B cell (primary cell): ENCODE data around the gene SLC22A31. TPM values are rescaled to one million over a fixed set of nuclear protein-coding genes. Genes with fewer than 3 reads are reported as not detected.

ENCODE experiments used
- ATAC-seq: fragments of 200-7000 bp; cut with Tn5 transposase; one replicate; pipeline ENCODE4 v1.10.0; 2021; ENCODE audit warnings: low read depth, mild to moderate bottlenecking, moderate number of reproducible peaks, moderate library complexity
- CTCF ChIA-PET: fragments of 350-600 bp; sonication (Branson Sonifier 250); formaldehyde crosslinking; loops from one replicate; lab custom pipeline; 2021; ENCODE audit warnings: antibody characterized with exemption, inconsistent platforms; lab: Charles Lee
- POLR2A ChIA-PET: fragments of 350-600 bp; sonication (Branson Sonifier 250); formaldehyde crosslinking; loops from one replicate; lab custom pipeline; 2021; ENCODE audit warnings: antibody characterized with exemption; lab: Charles Lee
- DNase-seq: peaks from one replicate; pipeline ENCODE4 v3.0.0; 2013
- H2AFZ ChIP-seq: 2 replicates; pipeline ENCODE4 v1.6.1; 2012; ENCODE audit warnings: mild to moderate bottlenecking, low read depth, low read length; ENCODE audit not compliant: insufficient read depth, poor library complexity, severe bottlenecking
- H3K27ac ChIP-seq, 2 donors: 1 replicate in 1 of 2; 2 replicates in 1 of 2; pipeline ENCODE4 v1.5.1; 2012 to 2013; ENCODE audit warnings: low read length in 2 of 2, mild to moderate bottlenecking in 2 of 2, moderate library complexity in 1 of 2
- H3K27me3 ChIP-seq, 4 experiments: fragments of 200-600 bp in 1 of 4; sonication (generic) in 1 of 4; replicated peaks in 1 of 4; 1 replicate in 2 of 4; 2 replicates in 2 of 4; pipeline versions ENCODE4 v1.6.1 to v1.7.0; 2013 to 2016; ENCODE audit warnings: low read length in 3 of 4, mild to moderate bottlenecking in 2 of 4, mixed read lengths in 1 of 4, moderate library complexity in 1 of 4; ENCODE audit not compliant: insufficient read depth in 4 of 4, control insufficient read depth in 3 of 4; ENCODE audit errors: control extremely low read depth in 1 of 4
- H3K36me3 ChIP-seq, 2 experiments: replicated peaks in 1 of 2; 1 replicate in 1 of 2; 2 replicates in 1 of 2; pipeline versions ENCODE4 v1.6.1 to v1.7.1; 2013; ENCODE audit warnings: low read length in 1 of 2; ENCODE audit not compliant: insufficient read depth in 2 of 2, control insufficient read depth in 1 of 2; ENCODE audit errors: control extremely low read depth in 1 of 2, extremely low read depth in 1 of 2
- H3K4me1 ChIP-seq, 2 donors: fragments of 200-600 bp in 1 of 2; sonication (generic) in 1 of 2; 1 replicate in 1 of 2; 2 replicates in 1 of 2; pipeline versions ENCODE4 v1.5.1 to v1.6.1; 2013 to 2017; ENCODE audit warnings: low read length in 2 of 2; ENCODE audit not compliant: control insufficient read depth in 2 of 2, insufficient read depth in 2 of 2
- H3K4me2 ChIP-seq: replicated peaks from 2 replicates; pipeline ENCODE3; 2012; ENCODE audit warnings: mild to moderate bottlenecking, low read depth, low read length; ENCODE audit not compliant: poor library complexity, severe bottlenecking
- H3K4me3 ChIP-seq, 5 experiments: fragments of 200-600 bp in 1 of 5; sonication (generic) in 1 of 5; 1 replicate in 3 of 5; 2 replicates in 2 of 5; pipeline versions ENCODE4 v1.5.1 to v1.7.0; 2011 to 2016; ENCODE audit warnings: low read length in 4 of 5, mild to moderate bottlenecking in 4 of 5, low read depth in 2 of 5, control low read depth in 1 of 5, moderate library complexity in 1 of 5; ENCODE audit not compliant: insufficient read depth in 1 of 5; ENCODE audit errors: control extremely low read depth in 1 of 5, extremely low read depth in 1 of 5
- H3K79me2 ChIP-seq: fragments of 200-600 bp; sonication (generic); one replicate; pipeline ENCODE4 v1.6.0; 2016; ENCODE audit warnings: low read length; ENCODE audit not compliant: control insufficient read depth, insufficient read depth
- H3K9ac ChIP-seq: fragments of 200-600 bp; sonication (generic); 2 replicates; pipeline ENCODE4 v1.6.1; 2017; ENCODE audit warnings: mild to moderate bottlenecking, low read length, moderate library complexity
- H3K9me3 ChIP-seq, 3 donors: one replicate each; pipeline versions ENCODE4 v1.6.1 to v1.7.1; 2013; ENCODE audit warnings: low read length in 2 of 3; ENCODE audit not compliant: control insufficient read depth in 2 of 3, insufficient read depth in 1 of 3; ENCODE audit errors: control extremely low read depth in 1 of 3
- H4K20me1 ChIP-seq: 2 replicates; pipeline ENCODE4 v1.6.0; 2012; ENCODE audit warnings: mild to moderate bottlenecking, low read length; ENCODE audit not compliant: insufficient read depth, control insufficient read depth, poor library complexity, severe bottlenecking
- H3K27ac Mint-ChIP-seq: one replicate; pipeline ENCODE4 v1.8.0; 2021; ENCODE audit warnings: mixed read lengths
- H3K27me3 Mint-ChIP-seq: one replicate; pipeline ENCODE4 v1.8.0; 2021; ENCODE audit warnings: mixed read lengths
- H3K4me1 Mint-ChIP-seq: one replicate; pipeline ENCODE4 v1.8.0; 2021; ENCODE audit warnings: mixed read lengths
- H3K4me3 Mint-ChIP-seq: one replicate; pipeline ENCODE4 v1.8.0; 2021; ENCODE audit warnings: mixed read lengths
- H3K9me3 Mint-ChIP-seq: one replicate; pipeline ENCODE4 v1.8.0; 2022; ENCODE audit warnings: mixed read lengths; ENCODE audit not compliant: insufficient read depth
- CTCF ChIP-seq: fragments of 200-600 bp; IDR thresholded peaks from one replicate; pipeline ENCODE4 v1.8.0; 2022; ENCODE audit warnings: antibody characterized with exemption, mild to moderate bottlenecking
- EZH2 ChIP-seq: IDR thresholded peaks from 2 replicates; pipeline ENCODE4 v1.6.1; 2012; ENCODE audit warnings: borderline replicate concordance, low read depth, mild to moderate bottlenecking, moderate library complexity, low read length; ENCODE audit not compliant: insufficient read depth, poor library complexity, severe bottlenecking
- WGBS: methylation state at CpG from one replicate; pipeline ENCODE4 v1.1.5; 2013; ENCODE audit warnings: missing lambda C conversion rate; ENCODE audit not compliant: insufficient coverage; 5-methylcytosine and 5-hydroxymethylcytosine counted together
- intact Hi-C: fragments of 100-400 bp; cut with micrococcal nuclease; formaldehyde crosslinking; loops from one replicate; pipeline ENCODE4 v1.10.0; 2022
- polyA plus RNA-seq: library from polyadenylated mRNA; depleted of rRNA; stranded (reverse); fragments of >200 nt; gene quantifications from 2 replicates; pipeline ENCODE4 v1.2.3, GENCODE V29; 2012
- total RNA-seq, 2 donors: library from RNA; stranded (reverse); fragments of 120-200 nt in 1 of 2; gene quantifications; 1 replicate in 1 of 2; 2 replicates in 1 of 2; pipeline versions ENCODE4 v1.2.3 to v1.2.4, GENCODE V29; 2013 to 2022

Gene SLC22A31
- total and polyA plus RNA-seq, 2 donors (not counting 1 experiment from before 2014, with no cell fraction given), result 0.33 TPM; not detected in 1

- H3K27ac Mint-ChIP-seq, result peak overlapping the region; percentile 37
- Histone ChIP-seq H3K9me3 (peaks cover 0 to 4% (median 0%) of the 10 kb centered on the region in 3 donors), H3K79me2 (peaks cover 6% of the 10 kb centered on the region), H3K4me1 (peaks cover 16 to 32% of the 10 kb centered on the region in 2 donors), H2AFZ (no peak overlapping the region), H3K9ac (no peak overlapping the region), H3K36me3 (no peaks in the 10 kb centered on the region), H3K27ac (no peak overlapping the region), H4K20me1 (peaks cover 27% of the 10 kb centered on the region), H3K4me3 (no peak overlapping the region), H3K27me3 (peaks cover 0 to 22% (median 10%) of the 10 kb centered on the region in 4 experiments), H3K4me2 (no peak overlapping the region)
- CTCF ChIA-PET, result interaction anchor here (1.2 to 1.7 kb wide), 2 partner anchors 222 to 428 kb away, joined by 4 to 8 read pairs; no protein-coding TSS in a partner anchor
- peaks cover 4% of the 10 kb centered on the region for H3K27me3 Mint-ChIP-seq
- intact Hi-C loops, result no loop called here
- WGBS, result 98% methylated on average over 12 of the region's 20 CpGs
- H3K9me3 Mint-ChIP-seq, result no peaks in the 10 kb centered on the region
- H3K4me3 Mint-ChIP-seq, result no peak overlapping the region
- POLR2A ChIA-PET, result no interaction called here
- ATAC-seq, result no peak
- TF ChIP-seq EZH2 (no peak), CTCF (no peak)
- no peak for DNase-seq
- H3K4me1 Mint-ChIP-seq, result peaks cover 11% of the 10 kb centered on the region
Measured at GRCh38 chr16:89164847-89165680, 35.3 kb downstream of the SLC22A31 start.

DNA sequence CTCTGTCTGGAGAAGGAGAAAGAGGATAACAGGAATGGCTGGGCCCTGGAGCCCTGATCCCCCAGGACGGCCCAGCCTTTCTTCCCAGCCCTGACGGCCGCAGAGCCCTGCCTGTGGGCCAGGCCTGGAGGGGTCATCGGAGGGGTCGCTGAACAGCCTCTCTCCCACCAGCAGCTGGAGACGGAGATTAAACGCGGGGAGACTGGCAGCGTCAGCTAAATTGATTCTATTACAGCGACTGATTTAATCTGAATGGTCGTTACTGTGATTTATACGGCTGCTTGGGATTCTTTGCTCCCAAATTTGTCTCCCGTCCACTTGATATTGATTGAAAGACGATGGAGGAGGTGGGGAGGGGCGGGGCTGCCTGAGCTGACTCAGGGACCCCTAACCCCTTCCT is 35.9 kb downstream of the SLC22A31 start:
- no peak overlapping the region for H3K4me3 ChIP-seq
- intact Hi-C loops, result no loop called here
- peaks cover 0 to 15% (median 7%) of the 10 kb centered on the region in 4 experiments for H3K27me3 ChIP-seq
- H3K9me3 ChIP-seq, result peaks cover 0 to 4% (median 0%) of the 10 kb centered on the region in 3 donors
- Mint-ChIP-seq H3K9me3 (no peaks in the 10 kb centered on the region), H3K27ac (no peak overlapping the region), H3K4me1 (peaks cover 11% of the 10 kb centered on the region), H3K4me3 (no peak overlapping the region), H3K27me3 (peaks cover 4% of the 10 kb centered on the region)
- H3K4me1 ChIP-seq, result peaks cover 12 to 27% of the 10 kb centered on the region in 2 donors
- ChIA-PET CTCF (interaction anchor here (1.2 to 1.7 kb wide), 2 partner anchors 222 to 427 kb away, joined by 4 to 8 read pairs; no protein-coding TSS in a partner anchor), POLR2A (no interaction called here)
- H4K20me1 ChIP-seq, result peaks cover 22% of the 10 kb centered on the region
- no peaks in the 10 kb centered on the region for H3K36me3 ChIP-seq
- no peak overlapping the region for H3K9ac ChIP-seq
- no peak for ATAC-seq
- no peak overlapping the region for H2AFZ ChIP-seq
- no peak overlapping the region for H3K27ac ChIP-seq
- peaks cover 6% of the 10 kb centered on the region for H3K79me2 ChIP-seq
- no peak overlapping the region for H3K4me2 ChIP-seq
- no peak for TF ChIP-seq CTCF
- TF ChIP-seq EZH2, result no peak
- DNase-seq, result no peak
- WGBS, result 97% methylated on average over 12 of the region's 15 CpGs
